Stomach smooth muscle (tissue), 2 donors: ENCODE data around the gene MARS1.
A peak's percentile ranks its signal among the peaks of the same experiment; 100 is the strongest.
"Not testable (repeated sequence)": the region's sequence is repeated elsewhere in the genome, so short reads cannot be mapped to it uniquely, and the experiment has no call there.

Experiments used
- H3K27ac ChIP-seq: one replicate; pipeline ENCODE4 v1.7.0; 2013; ENCODE audit warnings: mild to moderate bottlenecking, low read length, inconsistent platforms
- H3K27me3 ChIP-seq, 2 donors: one replicate each; pipeline ENCODE4 v1.7.0; 2013; ENCODE audit warnings: low read length in 2 of 2; ENCODE audit not compliant: insufficient read depth in 2 of 2, control insufficient read depth in 1 of 2
- H3K36me3 ChIP-seq, 2 donors: one replicate each; pipeline ENCODE4 v1.7.0; 2013; ENCODE audit warnings: low read length in 2 of 2; ENCODE audit not compliant: control insufficient read depth in 2 of 2, insufficient read depth in 2 of 2
- H3K4me1 ChIP-seq: one replicate; pipeline ENCODE4 v1.7.0; 2013; ENCODE audit warnings: low read length; ENCODE audit not compliant: control insufficient read depth, insufficient read depth
- H3K4me3 ChIP-seq, 2 donors: one replicate each; pipeline ENCODE4 v1.7.0; 2013; ENCODE audit warnings: low read length in 2 of 2
- H3K9ac ChIP-seq, 2 donors: one replicate each; pipeline ENCODE4 v1.7.0; 2013; ENCODE audit warnings: low read length in 2 of 2, mild to moderate bottlenecking in 1 of 2
- H3K9me3 ChIP-seq, 2 donors: one replicate each; pipeline ENCODE4 v1.7.0; 2013; ENCODE audit warnings: low read length in 2 of 2; ENCODE audit not compliant: control insufficient read depth in 2 of 2
- donor health status: healthy.
- donor health status: Pancreatic carcinoma.

Gene MARS1

DNA sequence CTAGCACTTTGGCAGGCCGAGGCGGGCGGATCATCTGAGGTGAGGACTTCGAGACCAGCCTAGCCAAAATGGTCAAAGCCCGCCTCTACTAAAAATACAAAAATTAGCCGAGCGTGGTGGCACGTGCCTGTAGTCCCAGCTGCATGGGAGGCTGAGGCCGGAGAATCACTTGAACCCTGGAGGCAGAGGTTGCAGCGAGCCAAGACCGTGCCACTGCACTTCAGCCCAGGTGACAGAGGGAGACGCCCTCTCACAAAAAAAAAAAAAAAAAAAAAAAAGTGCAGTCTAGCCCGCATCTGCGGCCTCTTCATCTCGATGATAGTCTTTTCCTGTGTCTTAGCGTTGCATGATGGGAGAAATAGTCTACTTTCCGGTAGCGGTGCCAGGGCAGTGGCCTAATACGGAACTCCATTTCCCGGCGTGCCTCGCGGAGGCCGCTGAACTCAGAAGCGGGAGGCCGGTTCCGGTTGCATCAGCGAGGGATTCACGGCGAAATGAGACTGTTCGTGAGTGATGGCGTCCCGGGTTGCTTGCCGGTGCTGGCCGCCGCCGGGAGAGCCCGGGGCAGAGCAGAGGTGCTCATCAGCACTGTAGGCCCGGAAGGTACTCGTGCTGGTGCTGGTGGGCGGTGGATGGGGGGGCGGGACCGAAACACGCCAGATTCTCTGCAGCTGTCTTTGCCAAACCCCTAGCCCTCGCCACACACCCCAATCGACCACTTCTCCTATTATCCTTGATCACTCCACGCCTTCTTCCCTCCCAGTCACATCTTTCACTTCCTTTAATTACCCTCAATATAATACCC, at the start of gene MARS1:
MARS1 (plus strand) TSS at position 472 of the 805 bp plus-strand sequence; CDS start at position 495, 23 bp downstream.
- Histone ChIP-seq H3K9me3 (no peaks in the 10 kb centered on the region), H3K27me3 (no peaks in the 10 kb centered on the region), H3K36me3 (peaks cover 25 to 28% of the 10 kb centered on the region in 2 donors), H3K9ac (peak within 1 kb of the TSS; percentile 85 to 97), H3K4me1 (peaks cover 16% of the 10 kb centered on the region), H3K4me3 (peak within 1 kb of the TSS; percentile 88 to 97), H3K27ac (peak within 1 kb of the TSS; percentile 69)

GRCh38 chr12:57438400-57438799, 49.5 kb upstream of the MARS1 start:
- Histone ChIP-seq H3K4me3 (no peak overlapping the region), H3K27ac (no peak overlapping the region), H3K4me1 (no peaks in the 10 kb centered on the region), H3K9ac (no peak overlapping the region), H3K27me3 (no peaks in the 10 kb centered on the region), H3K36me3 (no peaks in the 10 kb centered on the region), H3K9me3 (no peaks in the 10 kb centered on the region)

DNA sequence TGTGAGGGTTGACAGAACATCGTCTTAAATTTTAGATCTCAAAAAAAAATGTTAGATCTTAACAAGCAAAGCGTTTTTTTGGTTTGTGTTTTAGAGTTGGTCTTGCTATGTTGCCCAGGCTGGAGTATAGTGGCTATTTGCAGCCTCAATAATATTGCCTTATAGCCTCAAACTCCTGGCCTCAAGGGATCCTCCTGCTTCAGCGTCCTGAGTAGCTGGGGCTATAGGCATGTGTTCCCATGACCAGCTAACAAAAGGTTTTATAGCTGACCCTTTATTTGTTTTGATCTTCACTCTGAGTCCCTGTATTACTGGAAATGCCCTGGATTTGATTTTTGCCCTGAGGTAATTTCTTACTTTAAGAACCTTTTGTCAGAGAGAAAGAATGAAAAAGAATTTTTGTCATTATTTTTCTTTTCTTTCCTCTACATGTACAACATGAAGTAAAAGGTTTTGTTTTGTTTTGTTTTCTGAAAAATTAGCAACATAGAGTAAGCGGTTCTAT, 48.1 kb upstream of the MARS1 start:
- Histone ChIP-seq H3K36me3 (no peaks in the 10 kb centered on the region), H3K27ac (no peak overlapping the region), H3K4me1 (no peaks in the 10 kb centered on the region), H3K27me3 (no peaks in the 10 kb centered on the region), H3K9me3 (no peaks in the 10 kb centered on the region), H3K4me3 (no peak overlapping the region), H3K9ac (no peak overlapping the region)

- H3K36me3 ChIP-seq, H3K9me3 ChIP-seq, H3K4me3 ChIP-seq, H3K27ac ChIP-seq, H3K27me3 ChIP-seq, H3K4me1 ChIP-seq, H3K9ac ChIP-seq: not testable (repeated sequence)
These were observed 46.5 kb upstream of the MARS1 start for GRCh38 chr12:57441393-57441792.

- H3K27ac ChIP-seq: no peak overlapping the region
- no peak overlapping the region for H3K9ac ChIP-seq
- H3K4me3 ChIP-seq: no peak overlapping the region
- H3K36me3 ChIP-seq: no peaks in the 10 kb centered on the region
- H3K9me3 ChIP-seq: no peaks in the 10 kb centered on the region
- H3K27me3 ChIP-seq: no peaks in the 10 kb centered on the region
- no peaks in the 10 kb centered on the region for H3K4me1 ChIP-seq
These were observed 45.9 kb upstream of the MARS1 start for GRCh38 chr12:57441846-57442427.

GRCh38 chr12:57444337-57444736, 43.5 kb upstream of the MARS1 start:
- H3K4me1 ChIP-seq, H3K36me3 ChIP-seq, H3K4me3 ChIP-seq, H3K27me3 ChIP-seq, H3K9me3 ChIP-seq, H3K9ac ChIP-seq, H3K27ac ChIP-seq: not testable (repeated sequence)

GRCh38 chr12:57444744-57445143, 43.1 kb upstream of the MARS1 start:
- Histone ChIP-seq H3K9ac (no peak overlapping the region), H3K9me3 (peaks cover 0 to 2% of the 10 kb centered on the region in 2 donors), H3K27me3 (no peaks in the 10 kb centered on the region), H3K27ac (no peak overlapping the region), H3K36me3 (no peaks in the 10 kb centered on the region), H3K4me3 (no peak overlapping the region), H3K4me1 (no peaks in the 10 kb centered on the region)

GRCh38 chr12:57446292-57446960, 41.4 kb upstream of the MARS1 start:
- Histone ChIP-seq H3K4me3 (no peak overlapping the region), H3K27ac (no peak overlapping the region), H3K4me1 (peaks cover 2% of the 10 kb centered on the region), H3K36me3 (no peaks in the 10 kb centered on the region), H3K9me3 (peaks cover 0 to 2% of the 10 kb centered on the region in 2 donors), H3K9ac (no peak overlapping the region), H3K27me3 (no peaks in the 10 kb centered on the region)

DNA sequence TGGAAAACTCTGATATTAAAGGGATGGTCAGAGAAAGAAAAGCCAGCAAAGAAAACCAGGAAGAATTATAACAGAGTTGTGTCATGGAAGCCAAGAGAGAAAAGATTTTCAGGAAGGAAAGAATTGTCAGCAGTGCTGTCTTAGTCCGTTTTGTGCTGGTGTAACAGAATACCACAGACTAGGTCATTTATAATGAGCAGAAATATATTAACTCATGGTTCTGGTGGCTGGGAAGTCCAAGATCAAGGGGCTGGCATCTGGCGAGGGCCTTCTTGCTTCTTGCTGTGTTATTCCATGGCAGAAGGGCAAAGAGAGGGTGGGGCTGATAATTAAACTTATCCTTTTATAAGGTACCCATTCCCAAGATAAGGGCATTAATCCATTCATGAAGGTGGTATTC, 39.2 kb upstream of the MARS1 start:
- Histone ChIP-seq H3K36me3 (no peaks in the 10 kb centered on the region), H3K4me1 (peaks cover 17% of the 10 kb centered on the region), H3K27me3 (no peaks in the 10 kb centered on the region), H3K27ac (no peak overlapping the region), H3K4me3 (no peak overlapping the region), H3K9me3 (peaks cover 0 to 2% of the 10 kb centered on the region in 2 donors), H3K9ac (no peak overlapping the region)

DNA sequence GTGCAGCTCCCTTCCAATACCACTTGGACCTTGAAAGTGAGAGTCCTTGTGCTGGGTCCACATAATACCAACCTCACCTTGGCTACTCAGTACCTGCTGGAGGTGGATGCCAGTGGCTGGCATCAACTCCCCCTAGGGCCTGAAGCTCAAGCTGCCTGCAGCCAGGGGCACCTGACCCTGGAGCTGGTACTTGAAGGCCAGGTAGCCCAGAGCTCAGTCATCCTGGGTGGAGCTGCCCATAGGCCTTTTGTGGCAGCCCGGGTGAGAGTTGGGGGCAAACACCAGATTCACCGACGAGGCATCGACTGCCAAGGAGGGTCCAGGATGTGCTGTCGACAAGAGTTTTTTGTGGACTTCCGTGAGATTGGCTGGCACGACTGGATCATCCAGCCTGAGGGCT, 38.5 kb upstream of the MARS1 start:
- H3K27me3 ChIP-seq: no peaks in the 10 kb centered on the region
- H3K9me3 ChIP-seq: peaks cover 0 to 2% of the 10 kb centered on the region in 2 donors
- H3K9ac ChIP-seq: no peak overlapping the region
- no peak overlapping the region for H3K4me3 ChIP-seq
- peaks cover 17% of the 10 kb centered on the region for H3K4me1 ChIP-seq
- H3K27ac ChIP-seq: no peak overlapping the region
- H3K36me3 ChIP-seq: no peaks in the 10 kb centered on the region
